Measurements from ENCODE around the gene PABPN1. TPM values are rescaled to one million over a fixed set of nuclear protein-coding genes. Genes with fewer than 3 reads are reported as not detected.
A peak's percentile ranks its signal among the peaks of the same experiment; 100 is the strongest.

Gene PABPN1
- total and polyA plus RNA-seq, 11 donors, result 23.7 to 102 (median 62.5) TPM

DNA sequence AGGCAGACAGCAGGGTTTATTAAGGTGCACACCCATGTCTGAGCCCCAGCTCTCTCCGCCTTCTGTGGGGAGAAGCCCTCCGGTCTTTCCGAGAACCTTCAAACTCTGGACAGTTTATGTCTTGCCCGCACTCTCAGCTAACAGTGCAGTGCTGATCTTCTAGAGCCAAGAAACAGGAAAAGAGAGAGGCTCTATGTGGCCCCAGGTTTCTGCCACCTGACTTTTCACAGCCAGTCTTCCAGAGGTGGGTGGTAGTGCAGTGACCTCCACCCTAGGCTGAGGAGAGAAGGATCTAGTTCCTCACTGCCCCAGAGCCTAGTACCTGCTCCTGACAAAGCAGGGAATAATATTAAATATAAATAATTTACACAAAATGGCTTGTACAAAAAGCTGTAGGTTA lies 35.4 kb downstream of the PABPN1 start:
- WGBS, 4 donors, result 90 to 98% (median 96%) methylated on average over 4 of the region's 4 CpGs
- Histone ChIP-seq H3K4me3 (no peak overlapping the region), H3K9me3 (no peaks in the 10 kb centered on the region), H3K36me3 (peaks cover 0 to 8% (median 0%) of the 10 kb centered on the region in 9 donors), H3K27me3 (peaks cover 0 to 16% (median 0%) of the 10 kb centered on the region in 9 donors), H3K27ac (no peak overlapping the region), H3K4me1 (peaks cover 4 to 21% (median 13%) of the 10 kb centered on the region in 12 donors)
- DNase-seq (no peak), ATAC-seq (no peak)
- no peak for TF ChIP-seq POLR2A (IDR thresholded peaks at IDR 0.05)
- TF ChIP-seq, protein P1, sequence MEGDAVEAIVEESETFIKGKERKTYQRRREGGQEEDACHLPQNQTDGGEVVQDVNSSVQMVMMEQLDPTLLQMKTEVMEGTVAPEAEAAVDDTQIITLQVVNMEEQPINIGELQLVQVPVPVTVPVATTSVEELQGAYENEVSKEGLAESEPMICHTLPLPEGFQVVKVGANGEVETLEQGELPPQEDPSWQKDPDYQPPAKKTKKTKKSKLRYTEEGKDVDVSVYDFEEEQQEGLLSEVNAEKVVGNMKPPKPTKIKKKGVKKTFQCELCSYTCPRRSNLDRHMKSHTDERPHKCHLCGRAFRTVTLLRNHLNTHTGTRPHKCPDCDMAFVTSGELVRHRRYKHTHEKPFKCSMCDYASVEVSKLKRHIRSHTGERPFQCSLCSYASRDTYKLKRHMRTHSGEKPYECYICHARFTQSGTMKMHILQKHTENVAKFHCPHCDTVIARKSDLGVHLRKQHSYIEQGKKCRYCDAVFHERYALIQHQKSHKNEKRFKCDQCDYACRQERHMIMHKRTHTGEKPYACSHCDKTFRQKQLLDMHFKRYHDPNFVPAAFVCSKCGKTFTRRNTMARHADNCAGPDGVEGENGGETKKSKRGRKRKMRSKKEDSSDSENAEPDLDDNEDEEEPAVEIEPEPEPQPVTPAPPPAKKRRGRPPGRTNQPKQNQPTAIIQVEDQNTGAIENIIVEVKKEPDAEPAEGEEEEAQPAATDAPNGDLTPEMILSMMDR (IDR thresholded peaks at IDR 0.05), result no peak
- intact Hi-C loops (cut with DNase I), result no loop called here

DNA sequence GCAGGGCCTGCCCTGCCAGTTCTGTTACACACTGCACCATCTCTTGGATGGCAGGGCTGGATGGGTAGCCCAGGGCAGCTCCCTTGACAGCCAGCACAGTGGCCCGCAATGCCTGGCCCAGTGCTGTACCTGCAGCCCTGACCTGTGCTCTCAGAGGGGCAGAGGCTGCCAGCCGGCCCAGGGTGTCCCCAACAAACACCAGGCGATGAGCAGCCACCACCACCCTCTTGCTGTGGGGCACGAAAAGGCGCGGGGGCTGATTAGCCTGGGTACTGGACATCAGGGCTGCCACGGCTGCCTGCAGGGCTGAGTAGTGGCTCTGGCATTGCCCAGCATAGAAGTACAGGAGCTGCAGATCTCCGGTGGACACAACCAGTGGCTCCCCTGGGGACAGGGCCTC lies 36.0 kb downstream of the PABPN1 start:
- Histone ChIP-seq H3K27me3 (peaks cover 0 to 10% (median 0%) of the 10 kb centered on the region in 9 donors), H3K4me3 (no peak overlapping the region), H3K27ac (no peak overlapping the region), H3K9me3 (no peaks in the 10 kb centered on the region), H3K4me1 (peaks cover 0 to 18% (median 8%) of the 10 kb centered on the region in 12 donors), H3K36me3 (peaks cover 0 to 8% (median 0%) of the 10 kb centered on the region in 9 donors)
- WGBS, 4 donors, result 61 to 87% (median 82%) methylated on average over 2 to 8 of the region's 8 CpGs
- intact Hi-C loops (cut with DNase I), result no loop called here
- no peak for DNase-seq
- TF ChIP-seq, protein P1 (IDR thresholded peaks at IDR 0.05), result no peak
- TF ChIP-seq POLR2A (IDR thresholded peaks at IDR 0.05), result no peak
- no peak for ATAC-seq

DNA sequence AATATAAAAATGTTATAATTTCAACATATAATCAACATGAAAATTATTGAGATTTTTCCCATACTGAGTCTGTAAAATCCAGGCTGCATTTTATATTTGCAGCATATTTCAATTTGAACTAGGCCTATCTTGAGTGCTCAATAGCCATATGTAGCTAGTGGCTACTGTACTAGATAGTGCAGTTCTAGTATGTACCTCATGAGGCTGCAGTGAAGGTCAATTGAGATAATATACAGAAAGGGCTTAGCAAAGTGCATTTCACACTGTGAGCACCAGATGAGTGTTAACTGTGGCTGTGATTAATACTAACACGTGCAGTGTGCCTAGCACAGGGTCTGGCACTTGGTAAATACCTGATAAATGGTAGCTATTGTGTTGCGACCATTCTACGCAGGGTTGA lies 36.8 kb downstream of the PABPN1 start:
- peaks cover 0 to 16% (median 3%) of the 10 kb centered on the region in 12 donors for H3K4me1 ChIP-seq
- ATAC-seq, result peak in 3 of 4 donors; percentile 45 to 51 (median 49)
- WGBS, 4 donors, result 64 to 73% (median 68%) methylated on average over 3 of the region's 3 CpGs

DNA sequence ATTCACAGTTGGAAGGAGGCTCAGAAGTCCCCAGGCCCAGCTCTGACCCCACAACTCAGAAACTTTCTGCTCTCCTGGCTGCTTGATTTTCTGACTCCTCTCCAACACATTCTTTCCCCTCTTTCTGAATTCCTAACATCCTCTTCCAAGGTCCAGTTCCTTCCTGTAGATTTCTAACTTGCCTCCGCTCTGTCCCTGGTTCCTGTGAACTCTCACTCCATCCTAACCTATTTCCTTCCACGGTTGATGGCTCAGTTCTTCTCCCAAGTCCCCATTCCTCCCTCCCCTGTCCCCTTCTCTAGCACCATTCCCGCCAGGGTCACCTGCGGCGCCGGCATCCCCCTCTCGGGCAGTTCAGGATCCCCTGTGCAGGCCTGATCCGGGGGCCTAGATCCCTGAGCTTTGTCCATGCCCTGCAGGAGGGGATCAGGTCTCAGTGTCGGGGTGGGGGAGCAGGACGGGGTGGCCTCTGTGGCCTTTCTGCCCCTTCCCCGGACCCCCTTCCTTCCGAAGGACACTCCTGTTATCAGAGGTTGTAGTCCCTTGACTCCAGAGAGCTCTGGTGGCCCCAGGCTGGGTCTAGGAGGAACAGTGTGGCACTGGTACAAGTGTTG lies 37.4 kb downstream of the PABPN1 start:
- H3K9me3 ChIP-seq, result no peaks in the 10 kb centered on the region

More for the DNA sequence above, 36.8 kb downstream of the PABPN1 start:
- peaks cover 0 to 8% (median 0%) of the 10 kb centered on the region in 9 donors for H3K36me3 ChIP-seq
- DNase-seq, result no peak
- peaks cover 0 to 5% (median 0%) of the 10 kb centered on the region in 9 donors for H3K27me3 ChIP-seq
- H3K4me3 ChIP-seq, result no peak overlapping the region
- intact Hi-C loops (cut with DNase I), result no loop called here
- no peak for TF ChIP-seq POLR2A (IDR thresholded peaks at IDR 0.05)
- TF ChIP-seq, protein P1 (IDR thresholded peaks at IDR 0.05), result no peak
- no peaks in the 10 kb centered on the region for H3K9me3 ChIP-seq
- no peak overlapping the region for H3K27ac ChIP-seq

More for the DNA sequence above, 37.4 kb downstream of the PABPN1 start:
- no peak overlapping the region for H3K4me3 ChIP-seq
- DNase-seq (no peak), ATAC-seq (peak in 1 of 4 donors; percentile 7)
- peaks cover 0 to 6% (median 0%) of the 10 kb centered on the region in 9 donors for H3K27me3 ChIP-seq
- H3K36me3 ChIP-seq, result peaks cover 0 to 8% (median 0%) of the 10 kb centered on the region in 9 donors
- intact Hi-C loops (cut with DNase I), result no loop called here
- WGBS, 4 donors, result 73 to 83% (median 80%) methylated on average over 11 to 12 of the region's 12 CpGs
- TF ChIP-seq, protein P1 (IDR thresholded peaks at IDR 0.05), result no peak
- TF ChIP-seq POLR2A (IDR thresholded peaks at IDR 0.05), result no peak
- H3K27ac ChIP-seq, result no peak overlapping the region
- H3K4me1 ChIP-seq, result peaks cover 0 to 22% (median 0%) of the 10 kb centered on the region in 12 donors

Measured in heart left ventricle (tissue), 16 donors.